Activated B cell treated with CpG ODN at 0.5 μM for 24 hours (primary cell): Measurements from ENCODE around the gene DNAH6. TPM values are rescaled to one million over a fixed set of nuclear protein-coding genes. Genes with fewer than 3 reads are reported as not detected.

Experiments
- ATAC-seq: fragments of 200-7000 bp; cut with Tn5 transposase; one replicate; pipeline ENCODE4 v1.10.0; 2021; ENCODE audit warnings: low read depth, mild to moderate bottlenecking, moderate library complexity
- CTCF ChIA-PET: fragments of 350-600 bp; sonication (Branson Sonifier 250); formaldehyde crosslinking; loops from one replicate; lab custom pipeline; 2021; ENCODE audit warnings: antibody characterized with exemption; lab: Charles Lee
- POLR2A ChIA-PET: fragments of 350-600 bp; sonication (Branson Sonifier 250); formaldehyde crosslinking; loops from one replicate; lab custom pipeline; 2021; ENCODE audit warnings: antibody characterized with exemption; lab: Charles Lee
- DNase-seq: peaks from one replicate; pipeline ENCODE4 v3.0.0; 2022
- H3K27ac Mint-ChIP-seq: one replicate; pipeline ENCODE4 v1.8.0; 2020; ENCODE audit warnings: mixed read lengths
- H3K27me3 Mint-ChIP-seq: one replicate; pipeline ENCODE4 v1.8.0; 2021; ENCODE audit warnings: mixed read lengths
- H3K36me3 Mint-ChIP-seq: one replicate; pipeline ENCODE4 v1.8.0; 2021; ENCODE audit warnings: low read depth, mixed read lengths
- H3K4me1 Mint-ChIP-seq: one replicate; pipeline ENCODE4 v1.8.0; 2021; ENCODE audit warnings: mixed read lengths
- H3K4me3 Mint-ChIP-seq: one replicate; pipeline ENCODE4 v1.8.0; 2020; ENCODE audit warnings: mild to moderate bottlenecking, mixed read lengths
- H3K9me3 Mint-ChIP-seq: one replicate; pipeline ENCODE4 v1.8.0; 2020; ENCODE audit warnings: mixed read lengths
- intact Hi-C: fragments of 100-400 bp; cut with micrococcal nuclease; formaldehyde crosslinking; loops from one replicate; pipeline ENCODE4 v1.15.1; 2024
- total RNA-seq: library from RNA; stranded (reverse); gene quantifications from 2 replicates; pipeline ENCODE4 v1.2.3, GENCODE V29; 2022
- TF ChIP-seq, protein P1 (sequence below): fragments of 200-600 bp; IDR thresholded peaks from one replicate; pipeline ENCODE4 v1.8.0; 2022; ENCODE audit warnings: antibody characterized with exemption, mild to moderate bottlenecking

Gene DNAH6
- total RNA-seq, 1 donor from 2014 or later: 0.82 TPM

DNA sequence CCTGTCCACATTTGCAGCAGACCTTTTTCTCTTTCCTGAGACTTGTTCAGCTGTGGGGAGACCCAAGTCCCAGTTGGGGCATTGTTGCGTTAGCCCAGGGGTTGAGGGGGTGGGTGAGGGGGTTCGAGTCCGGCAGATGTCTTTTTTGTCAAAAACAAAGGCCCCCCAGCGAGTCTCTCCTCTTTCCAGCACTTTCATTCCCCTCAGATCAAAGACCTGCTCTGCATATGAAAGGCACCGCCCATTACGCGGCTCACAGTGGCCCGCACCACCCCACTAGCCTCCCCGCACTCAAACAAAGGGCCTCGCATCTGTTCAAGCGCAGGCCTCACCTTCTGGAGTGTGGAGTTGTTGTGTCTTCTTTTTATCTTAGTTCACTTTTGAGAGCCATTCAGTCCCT, 339.4 kb downstream of the DNAH6 start:
- DNase-seq (no peak), ATAC-seq (no peak)
- POLR2A ChIA-PET: interaction anchor here (0.6 kb wide), 1 partner anchor 329 kb away, joined by 4 read pairs; no protein-coding TSS in a partner anchor
- Mint-ChIP-seq H3K36me3 (peaks cover 7% of the 10 kb centered on the region), H3K9me3 (peaks cover 7% of the 10 kb centered on the region), H3K4me1 (peaks cover 23% of the 10 kb centered on the region), H3K4me3 (no peak overlapping the region), H3K27ac (no peak overlapping the region), H3K27me3 (no peaks in the 10 kb centered on the region)
- intact Hi-C loops: no loop called here
- CTCF ChIA-PET: interaction anchor here (1.4 kb wide), 1 partner anchor 114 kb away, joined by 3 read pairs; no protein-coding TSS in a partner anchor
- TF ChIP-seq, protein P1, sequence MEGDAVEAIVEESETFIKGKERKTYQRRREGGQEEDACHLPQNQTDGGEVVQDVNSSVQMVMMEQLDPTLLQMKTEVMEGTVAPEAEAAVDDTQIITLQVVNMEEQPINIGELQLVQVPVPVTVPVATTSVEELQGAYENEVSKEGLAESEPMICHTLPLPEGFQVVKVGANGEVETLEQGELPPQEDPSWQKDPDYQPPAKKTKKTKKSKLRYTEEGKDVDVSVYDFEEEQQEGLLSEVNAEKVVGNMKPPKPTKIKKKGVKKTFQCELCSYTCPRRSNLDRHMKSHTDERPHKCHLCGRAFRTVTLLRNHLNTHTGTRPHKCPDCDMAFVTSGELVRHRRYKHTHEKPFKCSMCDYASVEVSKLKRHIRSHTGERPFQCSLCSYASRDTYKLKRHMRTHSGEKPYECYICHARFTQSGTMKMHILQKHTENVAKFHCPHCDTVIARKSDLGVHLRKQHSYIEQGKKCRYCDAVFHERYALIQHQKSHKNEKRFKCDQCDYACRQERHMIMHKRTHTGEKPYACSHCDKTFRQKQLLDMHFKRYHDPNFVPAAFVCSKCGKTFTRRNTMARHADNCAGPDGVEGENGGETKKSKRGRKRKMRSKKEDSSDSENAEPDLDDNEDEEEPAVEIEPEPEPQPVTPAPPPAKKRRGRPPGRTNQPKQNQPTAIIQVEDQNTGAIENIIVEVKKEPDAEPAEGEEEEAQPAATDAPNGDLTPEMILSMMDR: no peak

DNA sequence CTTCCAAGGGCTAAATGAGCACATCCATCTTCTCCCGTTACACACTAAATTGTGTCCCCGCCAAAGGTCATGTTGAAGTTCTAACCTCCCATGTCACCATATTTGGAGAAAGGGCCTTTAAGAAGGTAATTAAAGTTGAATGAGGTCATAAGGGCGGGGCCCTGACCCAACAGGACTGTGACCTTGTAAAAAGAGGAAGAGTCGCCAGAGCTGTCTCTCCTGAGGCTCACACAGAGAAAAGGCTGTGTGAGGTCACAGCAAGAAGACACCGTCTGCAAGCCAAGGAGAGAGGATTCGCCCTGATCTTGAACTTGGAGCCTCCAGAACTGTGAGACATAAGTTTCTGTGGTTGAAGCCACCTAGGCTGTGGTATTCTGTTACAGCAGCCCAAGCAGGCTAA, 340.5 kb downstream of the DNAH6 start:
- ATAC-seq: peak; percentile 98
- Mint-ChIP-seq H3K27me3 (no peaks in the 10 kb centered on the region), H3K36me3 (peaks cover 7% of the 10 kb centered on the region), H3K4me1 (peaks cover 23% of the 10 kb centered on the region), H3K9me3 (peaks cover 7% of the 10 kb centered on the region), H3K4me3 (no peak overlapping the region), H3K27ac (no peak overlapping the region)
- intact Hi-C loops: no loop called here
- ChIA-PET POLR2A (no interaction called here), CTCF (interaction anchor here (1.4 to 2.5 kb wide), 3 partner anchors 43 to 115 kb away, joined by 3 to 12 read pairs (median 3); no protein-coding TSS in a partner anchor)
- TF ChIP-seq, protein P1: no peak
- no peak for DNase-seq

DNA sequence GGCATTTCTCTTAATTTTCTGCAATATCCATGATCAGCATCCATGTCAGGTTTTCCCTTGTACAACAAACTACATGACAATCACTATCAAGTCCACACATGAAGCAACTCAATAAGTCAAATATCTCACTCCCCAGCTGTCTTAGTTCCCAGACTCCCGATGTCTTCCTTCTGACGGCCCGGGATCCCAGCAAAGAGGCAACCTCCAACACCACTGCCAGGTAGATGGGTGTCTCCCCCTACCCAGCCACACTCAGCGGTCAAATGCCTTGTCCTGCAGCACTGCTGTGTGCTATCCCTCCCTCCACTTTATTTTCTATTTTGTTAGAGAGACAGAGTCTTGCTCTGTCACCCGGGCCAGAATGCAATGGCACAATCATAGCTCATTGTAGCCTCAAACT, 341.3 kb downstream of the DNAH6 start:
- POLR2A ChIA-PET: no interaction called here

DNA sequence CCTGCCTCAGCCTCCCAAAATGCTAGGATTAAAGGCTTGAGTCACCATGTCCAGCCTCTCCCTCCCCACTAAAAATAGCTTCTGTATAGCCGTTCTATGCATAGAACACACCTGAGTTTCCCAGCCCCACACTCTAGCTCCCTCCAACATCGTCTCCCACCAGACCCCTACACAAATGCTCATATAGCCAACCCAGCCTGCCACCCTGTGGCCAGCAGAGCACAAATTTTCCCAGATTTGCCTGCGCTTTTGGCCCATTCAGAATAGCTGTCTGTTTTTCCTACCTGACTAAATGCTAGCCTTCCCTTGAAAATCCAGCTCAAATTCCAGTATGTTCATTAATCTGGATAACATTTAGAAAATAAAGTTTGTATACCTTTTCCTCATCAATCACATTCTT, 341.8 kb downstream of the DNAH6 start:
- ChIA-PET CTCF (interaction anchor here (1.0 to 2.5 kb wide), 8 partner anchors 20 to 364 kb away, joined by 3 to 12 read pairs (median 4); no protein-coding TSS in a partner anchor), POLR2A (no interaction called here)
- Mint-ChIP-seq H3K27ac (no peak overlapping the region), H3K4me3 (no peak overlapping the region), H3K4me1 (peaks cover 23% of the 10 kb centered on the region), H3K27me3 (no peaks in the 10 kb centered on the region), H3K9me3 (peaks cover 3% of the 10 kb centered on the region), H3K36me3 (peaks cover 3% of the 10 kb centered on the region)
- intact Hi-C loops: no loop called here
- DNase-seq (no peak), ATAC-seq (no peak)
- TF ChIP-seq, protein P1: no peak

More for the DNA sequence above, 341.3 kb downstream of the DNAH6 start:
- Mint-ChIP-seq H3K4me3 (no peak overlapping the region), H3K27ac (no peak overlapping the region), H3K9me3 (peaks cover 7% of the 10 kb centered on the region), H3K36me3 (peaks cover 5% of the 10 kb centered on the region), H3K4me1 (peaks cover 23% of the 10 kb centered on the region), H3K27me3 (no peaks in the 10 kb centered on the region)
- DNase-seq: no peak
- intact Hi-C loops: no loop called here
- ATAC-seq: no peak
- CTCF ChIA-PET: interaction anchor here (1.0 to 2.5 kb wide), 7 partner anchors 21 to 364 kb away, joined by 3 to 12 read pairs (median 4); no protein-coding TSS in a partner anchor
- TF ChIP-seq, protein P1: no peak

DNA sequence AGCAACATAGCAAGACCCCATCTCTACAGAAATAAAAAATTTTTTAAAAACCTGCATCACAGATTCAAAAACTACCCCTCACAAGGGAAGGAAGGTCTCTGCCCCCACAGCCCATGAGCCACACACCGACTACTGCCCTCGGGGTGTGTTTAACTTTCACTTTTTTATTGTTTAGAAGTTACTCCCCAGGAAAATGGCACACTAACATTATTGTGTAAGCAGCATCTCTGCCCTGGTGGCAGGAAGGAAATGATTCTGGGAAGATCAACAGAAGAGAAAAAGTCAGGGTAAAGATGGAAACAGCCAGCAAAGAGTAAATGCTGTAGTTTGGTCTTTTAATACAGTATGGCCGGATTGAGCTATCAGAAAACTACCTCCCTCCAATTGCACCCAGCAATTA, 342.6 kb downstream of the DNAH6 start:
- H3K36me3 Mint-ChIP-seq: no peaks in the 10 kb centered on the region
- CTCF ChIA-PET: interaction anchor here (1.0 to 2.5 kb wide), 6 partner anchors 21 to 365 kb away, joined by 3 to 12 read pairs (median 5); no protein-coding TSS in a partner anchor
- H3K27me3 Mint-ChIP-seq: no peaks in the 10 kb centered on the region
- no peak overlapping the region for H3K27ac Mint-ChIP-seq
- H3K9me3 Mint-ChIP-seq: no peaks in the 10 kb centered on the region
- no peak for ATAC-seq
- intact Hi-C loops: no loop called here
- POLR2A ChIA-PET: no interaction called here
- H3K4me1 Mint-ChIP-seq: peaks cover 23% of the 10 kb centered on the region
- DNase-seq: no peak
- H3K4me3 Mint-ChIP-seq: no peak overlapping the region
- TF ChIP-seq, protein P1: no peak
